GM18520 (cell line): ENCODE measurements around the gene PRG3.
"Not testable (repeated sequence)": the region's sequence is repeated elsewhere in the genome, so short reads cannot be mapped to it uniquely, and the experiment has no call there.

Experiments used
- ATAC-seq: cut with Tn5 transposase; IDR thresholded peaks from one replicate; pipeline ENCODE4 v1.9.1; 2021; ENCODE audit not compliant: unreplicated experiment

Gene PRG3

DNA sequence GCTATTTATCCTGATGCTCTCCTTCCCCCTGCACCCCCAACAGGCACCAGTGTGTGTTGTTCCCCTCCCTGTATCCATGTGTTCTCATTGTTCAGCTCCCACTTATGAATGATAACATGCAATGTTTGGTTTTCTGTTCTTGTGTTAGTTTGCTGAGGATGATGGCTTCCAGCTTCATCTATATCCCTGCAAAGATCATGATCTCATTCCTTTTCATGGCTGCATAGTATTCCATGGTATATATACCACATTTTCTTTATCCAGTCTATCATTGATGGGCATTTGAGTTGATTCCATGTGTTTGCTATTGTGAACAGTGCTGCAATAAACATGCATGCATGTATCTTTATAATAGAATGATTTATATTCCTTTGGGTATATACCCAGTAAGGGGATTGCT is 19.5 kb downstream of the PRG3 start:
- not testable (repeated sequence) for ATAC-seq

DNA sequence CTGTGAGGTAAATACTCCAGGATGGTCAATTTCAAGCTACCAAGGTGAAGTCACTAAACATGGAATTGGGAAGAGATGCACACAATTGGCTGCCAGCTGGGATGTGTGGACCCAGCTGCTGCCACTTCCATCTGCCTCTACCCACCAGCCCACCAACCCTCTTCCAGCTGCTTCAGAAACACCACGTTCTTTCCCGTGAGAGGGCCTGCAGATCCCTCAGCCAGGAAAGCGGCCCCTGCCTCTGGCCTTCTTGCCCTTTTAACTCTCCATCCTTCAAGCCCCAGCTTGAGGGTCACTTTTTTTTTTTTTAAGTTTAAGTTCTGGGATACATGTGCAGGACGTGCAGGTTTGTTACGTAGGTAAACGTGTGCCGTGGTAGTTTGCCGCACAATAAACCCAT is 20.0 kb downstream of the PRG3 start:
- ATAC-seq, result no peak

DNA sequence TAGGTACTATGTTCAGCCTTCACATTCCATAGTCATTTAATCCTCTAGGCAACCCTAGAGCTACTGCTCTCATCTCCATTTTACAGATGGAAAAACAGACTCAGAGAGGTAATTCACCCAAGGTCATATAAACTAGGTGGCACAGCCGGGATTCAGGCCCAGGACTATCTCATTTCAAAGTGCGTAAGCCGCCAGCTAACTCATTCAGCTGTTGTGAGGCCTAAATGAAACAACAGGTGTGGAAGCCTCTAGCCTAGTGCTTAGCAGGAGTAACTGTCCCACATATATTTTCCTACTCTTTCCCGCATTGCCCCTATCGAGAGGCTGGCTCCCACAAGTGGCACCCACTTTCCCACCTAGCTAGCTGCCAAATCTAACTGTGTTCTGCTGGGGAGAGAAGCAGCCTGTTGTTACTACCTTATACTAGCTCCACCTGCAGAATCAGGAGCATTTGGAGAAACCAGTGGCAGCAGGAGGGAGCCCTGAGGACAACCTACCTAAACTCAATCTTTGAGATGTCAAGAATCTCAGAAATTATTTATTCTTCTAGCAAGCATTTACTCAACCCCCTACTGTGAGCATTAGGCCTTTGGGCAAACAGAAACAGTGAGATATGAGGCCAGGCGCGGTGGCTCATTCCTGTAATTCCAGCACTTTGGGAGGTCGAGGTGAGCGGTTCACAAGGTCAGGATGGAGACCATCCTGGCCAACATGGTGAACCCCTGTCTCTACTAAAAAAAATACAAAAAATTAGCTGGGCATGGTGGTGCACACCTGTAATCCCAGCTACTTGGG is 20.9 kb downstream of the PRG3 start:
- no peak for ATAC-seq

DNA sequence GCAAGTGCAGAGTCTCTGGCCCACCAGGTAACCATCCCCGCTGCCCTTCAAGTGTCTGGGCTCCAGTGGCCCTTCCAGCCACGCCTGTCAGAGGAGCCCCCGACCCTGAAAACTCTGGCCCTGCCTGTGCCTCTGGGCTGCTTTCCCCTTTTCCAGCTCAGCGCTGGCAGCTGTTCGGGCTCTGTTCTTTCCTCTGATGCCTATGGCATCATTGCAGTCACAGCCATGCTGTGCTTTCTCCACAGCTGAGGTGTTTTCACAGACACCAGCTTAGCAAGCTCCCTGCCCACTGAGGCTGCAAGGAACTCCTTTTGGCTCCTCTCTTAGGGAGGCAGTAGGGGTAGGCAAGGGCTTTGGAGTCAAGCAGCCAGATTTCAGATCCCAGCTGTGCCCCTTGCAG is 21.6 kb downstream of the PRG3 start:
- ATAC-seq, result no peak

DNA sequence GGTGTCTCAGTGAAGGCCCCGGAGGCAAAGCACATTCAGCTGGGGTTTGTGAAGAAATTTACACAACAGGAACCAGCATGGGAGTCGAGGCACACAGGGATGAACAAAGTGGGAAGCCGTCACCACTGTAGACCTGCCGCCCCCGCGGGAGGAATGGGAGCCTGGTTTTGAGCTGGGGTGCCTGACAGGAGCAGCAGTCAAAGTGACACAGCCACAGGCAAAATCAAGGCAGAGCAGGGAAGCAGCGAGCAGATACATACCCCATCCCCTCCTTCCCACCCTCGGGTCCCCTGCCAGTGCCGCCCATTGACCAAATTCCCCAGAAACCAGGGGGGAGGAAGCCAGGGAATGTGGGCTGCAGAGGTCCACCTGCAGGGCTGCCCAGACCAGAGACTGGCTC is 22.0 kb downstream of the PRG3 start:
- no peak for ATAC-seq

DNA sequence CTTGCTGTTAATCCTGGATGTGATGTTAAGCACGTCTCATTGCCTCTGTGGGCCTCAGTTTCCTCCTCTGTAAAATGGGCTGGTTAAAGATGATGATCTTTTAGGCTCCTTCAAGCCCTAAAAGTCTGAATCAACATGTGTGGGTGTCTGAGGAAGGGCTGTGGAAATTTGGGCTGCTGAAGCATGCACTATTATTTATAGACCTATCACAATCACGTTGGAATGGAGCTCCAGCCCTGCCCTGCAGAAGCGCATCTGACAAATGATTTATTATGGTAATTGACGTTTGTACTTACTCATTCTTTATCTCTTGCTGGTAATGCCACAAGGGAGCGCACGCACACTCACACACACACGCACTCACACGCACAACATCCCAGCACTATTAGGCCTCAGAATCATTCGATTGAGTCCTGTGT is 22.4 kb downstream of the PRG3 start:
- ATAC-seq, result no peak

DNA sequence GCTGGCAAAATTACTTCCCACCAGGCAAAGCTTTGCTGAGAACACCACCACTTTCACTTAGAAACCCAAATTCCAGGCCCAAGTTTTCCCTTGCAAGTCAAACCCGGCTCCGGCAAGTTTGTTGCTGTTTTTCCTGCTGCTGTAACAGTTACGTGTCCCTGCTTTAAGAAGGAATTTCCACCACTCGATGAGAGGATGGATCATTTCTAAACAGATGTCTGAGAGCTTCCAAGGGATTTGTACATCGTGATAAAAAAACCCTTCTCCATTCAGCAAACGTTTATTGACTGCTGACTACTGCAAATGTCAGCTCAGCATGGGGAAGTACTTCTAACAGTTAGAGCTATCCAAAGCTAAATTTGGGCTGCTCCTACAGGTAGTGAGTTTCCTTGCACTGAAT is 23.1 kb downstream of the PRG3 start:
- no peak for ATAC-seq

DNA sequence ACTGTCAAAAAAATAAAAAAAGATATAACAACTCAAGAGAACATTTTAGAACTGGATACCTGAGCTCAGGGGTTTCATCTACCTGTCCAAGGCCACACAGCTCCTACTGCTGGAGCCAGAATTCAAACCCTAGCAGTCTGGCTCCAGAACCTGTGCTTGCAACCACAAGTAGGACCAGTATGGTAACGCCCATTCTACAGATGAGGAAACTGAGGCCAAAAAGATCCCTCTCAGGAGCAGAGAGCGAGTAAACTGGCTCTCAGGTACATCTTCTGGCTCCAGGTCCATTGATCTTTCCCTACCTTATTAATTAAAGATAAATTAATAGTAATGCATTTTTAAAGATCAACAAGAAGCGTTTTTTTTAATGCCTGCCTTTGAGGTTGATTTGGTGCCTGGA is 23.6 kb downstream of the PRG3 start:
- ATAC-seq, result no peak

DNA sequence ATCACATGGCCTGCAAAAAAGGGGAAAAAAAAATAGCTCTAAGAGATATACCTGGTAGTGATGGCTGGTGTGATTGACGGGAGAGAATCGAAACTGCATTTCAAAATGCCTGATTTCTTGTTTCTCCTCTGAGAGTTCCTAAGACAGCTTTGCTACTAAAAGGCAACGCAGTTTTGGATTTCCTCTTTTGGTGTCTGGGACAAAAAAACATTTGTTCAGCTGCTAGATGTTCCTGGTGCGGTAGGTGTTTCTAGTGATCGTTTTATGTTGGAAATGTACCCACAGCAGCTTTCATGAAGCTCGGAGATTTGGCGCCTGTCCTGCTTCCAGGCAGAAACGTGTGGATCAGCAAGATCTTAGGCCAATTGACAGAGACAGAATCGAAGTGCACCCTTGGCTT is 24.7 kb downstream of the PRG3 start:
- ATAC-seq, result no peak

- ATAC-seq, result no peak
These were observed 26.3 kb downstream of the PRG3 start for GRCh38 chr11:57354699-57355098.

- no peak for ATAC-seq
These were observed 27.1 kb downstream of the PRG3 start for GRCh38 chr11:57353852-57354251.

GRCh38 chr11:57353446-57353845 is 27.5 kb downstream of the PRG3 start:
- no peak for ATAC-seq

DNA sequence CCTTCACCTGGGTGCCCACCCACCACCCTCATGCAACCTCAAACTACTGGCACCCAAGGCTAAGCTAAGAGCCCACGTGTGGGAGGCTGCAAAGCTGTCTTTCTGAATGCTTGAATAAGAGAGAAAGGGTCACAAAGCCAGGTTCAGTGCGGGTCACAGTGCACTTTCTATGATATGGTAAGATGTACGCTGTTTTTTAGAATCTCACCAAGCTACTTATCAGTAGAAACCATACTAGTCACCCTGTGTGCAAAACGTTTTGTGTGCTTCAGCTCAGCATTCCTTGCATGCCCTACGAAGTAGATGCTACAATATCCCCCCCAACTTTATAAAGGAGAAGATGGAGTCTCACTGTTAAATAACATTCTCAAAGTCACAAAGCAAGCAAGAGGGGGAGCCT is 27.9 kb downstream of the PRG3 start:
- ATAC-seq, result no peak

GRCh38 chr11:57349491-57350274 is 31.3 kb downstream of the PRG3 start:
- no peak for ATAC-seq

DNA sequence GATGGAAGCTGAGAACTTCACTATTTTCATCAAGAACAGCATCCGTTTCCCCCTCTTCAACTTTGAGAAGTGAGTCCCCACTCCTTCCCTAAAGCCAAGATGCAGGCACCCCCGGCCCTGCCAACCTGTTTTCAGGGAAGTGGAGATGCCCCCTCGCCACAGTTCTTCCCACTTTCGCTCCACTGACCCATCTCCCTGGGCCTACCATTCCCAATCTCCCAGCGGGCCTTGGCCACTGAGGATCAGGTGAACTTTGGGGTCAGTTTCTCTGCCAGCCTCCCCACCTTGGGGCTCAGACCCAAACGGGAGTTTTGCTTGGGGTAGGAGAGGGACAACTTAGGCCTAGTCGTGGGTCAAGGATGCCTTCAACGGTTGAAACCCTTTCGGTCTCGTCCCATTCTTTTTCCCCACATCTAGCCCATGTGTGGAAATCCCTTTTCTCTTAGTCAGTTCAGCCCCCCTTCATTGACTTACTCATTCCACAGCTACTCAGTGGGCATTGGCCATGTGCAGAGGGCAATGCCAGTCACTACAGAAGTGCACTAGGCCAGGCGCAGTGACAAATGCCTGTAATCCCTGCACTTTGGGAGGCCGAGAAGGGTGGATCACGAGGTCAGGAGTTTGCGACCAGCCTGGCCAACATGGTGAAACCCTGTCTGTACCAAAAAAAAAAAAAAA is 32.2 kb downstream of the PRG3 start:
- no peak for ATAC-seq

DNA sequence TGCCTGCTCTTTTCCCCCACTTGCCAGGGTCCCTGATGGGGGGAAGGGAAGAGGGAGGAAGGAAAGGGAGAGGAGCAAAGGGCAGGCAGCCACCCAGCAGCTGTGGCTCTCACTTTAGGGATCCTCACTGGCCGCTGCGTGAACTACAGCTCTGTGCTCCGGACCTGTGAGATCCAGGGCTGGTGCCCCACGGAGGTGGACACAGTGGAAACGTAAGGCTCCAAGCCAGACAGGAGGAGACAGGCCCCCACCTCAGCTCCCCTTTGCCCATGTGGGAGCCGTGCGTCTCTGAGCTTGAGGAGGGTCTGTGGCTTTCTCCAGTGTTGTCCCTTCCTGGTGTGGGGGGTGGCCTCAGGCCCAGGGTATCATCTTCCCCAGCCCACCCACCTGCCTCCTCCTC is 32.9 kb downstream of the PRG3 start:
- ATAC-seq, result no peak

- no peak for ATAC-seq
These were observed 33.6 kb downstream of the PRG3 start for GRCh38 chr11:57347336-57347735.

DNA sequence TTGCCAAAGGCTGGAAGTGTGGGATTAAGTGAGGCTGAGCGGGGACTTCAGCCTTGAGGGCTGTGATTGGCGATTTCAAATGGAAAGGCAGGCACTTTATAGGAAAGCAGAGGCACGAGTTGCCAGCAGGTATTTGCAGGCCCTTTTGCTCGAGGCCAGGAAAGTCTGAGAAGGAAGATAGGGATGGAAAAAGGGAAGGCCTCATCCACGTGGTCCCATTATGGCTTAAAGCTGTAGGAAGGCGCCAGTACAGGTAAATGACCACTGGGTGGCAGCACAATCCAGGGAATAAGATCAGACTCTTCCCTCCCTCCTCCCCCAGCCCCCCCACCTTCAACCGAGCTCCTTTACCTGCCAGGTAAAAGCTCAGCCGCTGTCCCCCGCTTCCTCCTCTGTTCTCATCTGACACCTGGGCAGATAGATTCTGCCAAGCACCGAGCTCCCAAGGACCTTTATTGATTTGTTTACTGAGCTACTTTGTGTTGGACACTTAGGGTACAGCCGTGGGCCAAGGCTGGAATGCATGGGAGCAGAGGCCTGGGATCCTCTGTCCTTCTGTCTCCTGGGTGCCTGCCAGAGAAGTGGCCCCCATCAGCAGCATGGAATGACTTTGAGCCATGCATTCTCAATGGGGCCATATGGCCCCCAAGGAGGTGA is 35.3 kb downstream of the PRG3 start:
- ATAC-seq, result no peak

- ATAC-seq, result no peak
These were observed 36.1 kb downstream of the PRG3 start for GRCh38 chr11:57344826-57345225.

DNA sequence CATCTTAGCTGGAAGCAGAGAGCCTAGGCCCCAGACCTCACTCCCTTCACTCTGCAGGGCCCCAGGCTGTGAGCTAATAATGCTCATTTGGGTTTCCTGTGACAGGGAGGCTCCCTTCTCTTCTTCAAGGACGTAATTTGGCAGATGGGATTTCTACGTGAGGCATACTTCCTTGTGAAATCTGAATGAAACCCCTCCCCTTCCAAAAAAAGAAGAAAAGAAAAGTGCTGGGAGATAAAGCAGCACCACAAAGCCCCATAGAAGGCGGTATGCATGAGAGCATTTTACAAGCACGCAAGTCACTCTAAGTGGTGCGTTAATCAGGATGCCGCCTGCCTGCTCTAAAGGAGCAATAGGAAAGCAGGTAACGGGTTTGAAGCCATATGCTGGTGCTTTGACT is 37.1 kb downstream of the PRG3 start:
- ATAC-seq, result no peak

GRCh38 chr11:57342702-57343101 is 38.2 kb downstream of the PRG3 start:
- no peak for ATAC-seq
